ENCODE results near the gene SPEF2.

GRCh38 chr5:35745660-35746059 lies 128.0 kb downstream of the SPEF2 start:
- TF ChIP-seq, protein P1, sequence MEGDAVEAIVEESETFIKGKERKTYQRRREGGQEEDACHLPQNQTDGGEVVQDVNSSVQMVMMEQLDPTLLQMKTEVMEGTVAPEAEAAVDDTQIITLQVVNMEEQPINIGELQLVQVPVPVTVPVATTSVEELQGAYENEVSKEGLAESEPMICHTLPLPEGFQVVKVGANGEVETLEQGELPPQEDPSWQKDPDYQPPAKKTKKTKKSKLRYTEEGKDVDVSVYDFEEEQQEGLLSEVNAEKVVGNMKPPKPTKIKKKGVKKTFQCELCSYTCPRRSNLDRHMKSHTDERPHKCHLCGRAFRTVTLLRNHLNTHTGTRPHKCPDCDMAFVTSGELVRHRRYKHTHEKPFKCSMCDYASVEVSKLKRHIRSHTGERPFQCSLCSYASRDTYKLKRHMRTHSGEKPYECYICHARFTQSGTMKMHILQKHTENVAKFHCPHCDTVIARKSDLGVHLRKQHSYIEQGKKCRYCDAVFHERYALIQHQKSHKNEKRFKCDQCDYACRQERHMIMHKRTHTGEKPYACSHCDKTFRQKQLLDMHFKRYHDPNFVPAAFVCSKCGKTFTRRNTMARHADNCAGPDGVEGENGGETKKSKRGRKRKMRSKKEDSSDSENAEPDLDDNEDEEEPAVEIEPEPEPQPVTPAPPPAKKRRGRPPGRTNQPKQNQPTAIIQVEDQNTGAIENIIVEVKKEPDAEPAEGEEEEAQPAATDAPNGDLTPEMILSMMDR (IDR thresholded peaks at IDR 0.05 in 2 of 3, conservative IDR thresholded peaks at IDR 0.05 in 1 of 3; ENCODE audit: insufficient read depth in 2 of 3, low read depth in 1 of 3, low read length in 3 of 3), result no peak
- TF ChIP-seq ESRRB (CRISPR knock-in tag; IDR thresholded peaks at IDR 0.05; ENCODE audit: borderline replicate concordance) (no peak), ZNF77 (CRISPR knock-in tag; IDR thresholded peaks at IDR 0.05) (no peak), TSHZ1 (CRISPR knock-in tag; IDR thresholded peaks at IDR 0.05) (no peak), ZNF12 (CRISPR knock-in tag; IDR thresholded peaks at IDR 0.05) (no peak), MAFK (IDR thresholded peaks at IDR 0.05; ENCODE audit: low read length) (no peak), JUN (IDR thresholded peaks at IDR 0.05; ENCODE audit: borderline replicate concordance, low read depth, low read length) (no peak), JUN (CRISPR knock-in tag; IDR thresholded peaks at IDR 0.05; ENCODE audit: borderline replicate concordance) (no peak), ZNF584 (CRISPR knock-in tag; IDR thresholded peaks at IDR 0.05; ENCODE audit: low read depth) (no peak)
